Measurements from ENCODE around the gene INS.
"Not testable (repeated sequence)": the region's sequence is repeated elsewhere in the genome, so short reads cannot be mapped to it uniquely, and the experiment has no call there.

INS gene

GRCh38 chr11:2129699-2130366, 31.2 kb downstream of the INS start:
- DNase-seq = no peak

- DNase-seq = no peak
Observed at GRCh38 chr11:2129308-2129698, 31.7 kb downstream of the INS start.

- DNase-seq = no peak
Observed at GRCh38 chr11:2128511-2129307, 32.3 kb downstream of the INS start.

- no peak for DNase-seq
Observed at GRCh38 chr11:2128130-2128510, 32.9 kb downstream of the INS start.

GRCh38 chr11:2127482-2128129, 33.4 kb downstream of the INS start:
- no peak for DNase-seq

GRCh38 chr11:2126520-2127085, 34.4 kb downstream of the INS start:
- DNase-seq = no peak

GRCh38 chr11:2124736-2125484, 36.1 kb downstream of the INS start:
- not testable (repeated sequence) for DNase-seq

GRCh38 chr11:2123628-2123960, 37.4 kb downstream of the INS start:
- no peak for DNase-seq

GRCh38 chr11:2122907-2123627, 37.9 kb downstream of the INS start:
- DNase-seq = no peak

GRCh38 chr11:2122222-2122906, 38.6 kb downstream of the INS start:
- DNase-seq = no peak

- DNase-seq = no peak
Observed at GRCh38 chr11:2121227-2122130, 39.5 kb downstream of the INS start.

GRCh38 chr11:2120359-2121100, 40.5 kb downstream of the INS start:
- DNase-seq = no peak

- no peak for DNase-seq
Observed at GRCh38 chr11:2118677-2119076, 42.3 kb downstream of the INS start.

GRCh38 chr11:2116680-2117079, 44.3 kb downstream of the INS start:
- DNase-seq = no peak

- no peak for DNase-seq
Observed at GRCh38 chr11:2115308-2115707, 45.7 kb downstream of the INS start.

- DNase-seq = no peak
Observed at GRCh38 chr11:2114430-2115241, 46.4 kb downstream of the INS start.

- DNase-seq = no peak
Observed at GRCh38 chr11:2113776-2114175, 47.2 kb downstream of the INS start.

- DNase-seq = no peak
Observed at GRCh38 chr11:2110521-2110920, 50.5 kb downstream of the INS start.
